ENCODE measurements around the gene CASKIN2. TPM values are rescaled to one million over a fixed set of nuclear protein-coding genes. Genes with fewer than 3 reads are reported as not detected.
A peak's percentile ranks its signal among the peaks of the same experiment; 100 is the strongest.

CASKIN2 gene
- total and polyA plus RNA-seq, 10 of the 15 experiments (the other 5 are each of a cell fraction or from before 2014, with no cell fraction given) = 0.02 to 2.7 (median 0.44) TPM; not detected in 1

DNA sequence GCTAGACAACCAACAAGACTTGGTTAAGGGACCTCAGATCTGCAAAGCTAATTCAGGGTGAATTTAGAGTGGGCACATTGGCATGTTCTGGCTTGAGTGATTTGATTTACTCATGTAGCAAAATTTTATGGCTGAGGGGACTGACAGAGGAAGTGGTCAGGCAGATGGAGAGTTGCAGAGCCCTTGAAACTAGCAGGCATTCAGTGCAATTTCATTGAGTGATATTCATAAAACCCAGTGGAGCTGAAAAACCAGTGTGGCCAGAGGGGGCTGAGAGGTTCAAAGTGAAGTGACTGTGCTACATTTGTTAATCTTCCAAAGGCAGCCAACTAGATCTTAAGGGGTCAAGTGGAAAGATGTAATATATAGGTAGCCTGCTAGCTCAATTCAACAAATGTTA lies 61.1 kb downstream of the CASKIN2 start (continued):
- TF ChIP-seq, protein P1, sequence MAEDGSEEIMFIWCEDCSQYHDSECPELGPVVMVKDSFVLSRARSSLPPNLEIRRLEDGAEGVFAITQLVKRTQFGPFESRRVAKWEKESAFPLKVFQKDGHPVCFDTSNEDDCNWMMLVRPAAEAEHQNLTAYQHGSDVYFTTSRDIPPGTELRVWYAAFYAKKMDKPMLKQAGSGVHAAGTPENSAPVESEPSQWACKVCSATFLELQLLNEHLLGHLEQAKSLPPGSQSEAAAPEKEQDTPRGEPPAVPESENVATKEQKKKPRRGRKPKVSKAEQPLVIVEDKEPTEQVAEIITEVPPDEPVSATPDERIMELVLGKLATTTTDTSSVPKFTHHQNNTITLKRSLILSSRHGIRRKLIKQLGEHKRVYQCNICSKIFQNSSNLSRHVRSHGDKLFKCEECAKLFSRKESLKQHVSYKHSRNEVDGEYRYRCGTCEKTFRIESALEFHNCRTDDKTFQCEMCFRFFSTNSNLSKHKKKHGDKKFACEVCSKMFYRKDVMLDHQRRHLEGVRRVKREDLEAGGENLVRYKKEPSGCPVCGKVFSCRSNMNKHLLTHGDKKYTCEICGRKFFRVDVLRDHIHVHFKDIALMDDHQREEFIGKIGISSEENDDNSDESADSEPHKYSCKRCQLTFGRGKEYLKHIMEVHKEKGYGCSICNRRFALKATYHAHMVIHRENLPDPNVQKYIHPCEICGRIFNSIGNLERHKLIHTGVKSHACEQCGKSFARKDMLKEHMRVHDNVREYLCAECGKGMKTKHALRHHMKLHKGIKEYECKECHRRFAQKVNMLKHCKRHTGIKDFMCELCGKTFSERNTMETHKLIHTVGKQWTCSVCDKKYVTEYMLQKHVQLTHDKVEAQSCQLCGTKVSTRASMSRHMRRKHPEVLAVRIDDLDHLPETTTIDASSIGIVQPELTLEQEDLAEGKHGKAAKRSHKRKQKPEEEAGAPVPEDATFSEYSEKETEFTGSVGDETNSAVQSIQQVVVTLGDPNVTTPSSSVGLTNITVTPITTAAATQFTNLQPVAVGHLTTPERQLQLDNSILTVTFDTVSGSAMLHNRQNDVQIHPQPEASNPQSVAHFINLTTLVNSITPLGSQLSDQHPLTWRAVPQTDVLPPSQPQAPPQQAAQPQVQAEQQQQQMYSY (CRISPR knock-in tag; IDR thresholded peaks at IDR 0.05) = no peak
- TF ChIP-seq SRF (IDR thresholded peaks at IDR 0.05; ENCODE audit: low read depth in 2 of 2, low read length in 2 of 2) = no peak
- no peak for TF ChIP-seq MYB (IDR thresholded peaks at IDR 0.05; ENCODE audit: borderline replicate concordance, low read depth, low read length)
- TF ChIP-seq EED (IDR thresholded peaks at IDR 0.05; ENCODE audit: low read depth) = no peak
- peak in 1 of 2 experiments; percentile 13; a peak in 1 of 4 replicates for TF ChIP-seq BHLHE40 (IDR thresholded peaks at IDR 0.05; ENCODE audit: borderline replicate concordance in 1 of 2, low read depth in 2 of 2, low read length in 1 of 2)
- no peak for TF ChIP-seq FOS (IDR thresholded peaks at IDR 0.05; ENCODE audit: borderline replicate concordance, extremely low read depth, insufficient read length)
- TF ChIP-seq, protein P2, sequence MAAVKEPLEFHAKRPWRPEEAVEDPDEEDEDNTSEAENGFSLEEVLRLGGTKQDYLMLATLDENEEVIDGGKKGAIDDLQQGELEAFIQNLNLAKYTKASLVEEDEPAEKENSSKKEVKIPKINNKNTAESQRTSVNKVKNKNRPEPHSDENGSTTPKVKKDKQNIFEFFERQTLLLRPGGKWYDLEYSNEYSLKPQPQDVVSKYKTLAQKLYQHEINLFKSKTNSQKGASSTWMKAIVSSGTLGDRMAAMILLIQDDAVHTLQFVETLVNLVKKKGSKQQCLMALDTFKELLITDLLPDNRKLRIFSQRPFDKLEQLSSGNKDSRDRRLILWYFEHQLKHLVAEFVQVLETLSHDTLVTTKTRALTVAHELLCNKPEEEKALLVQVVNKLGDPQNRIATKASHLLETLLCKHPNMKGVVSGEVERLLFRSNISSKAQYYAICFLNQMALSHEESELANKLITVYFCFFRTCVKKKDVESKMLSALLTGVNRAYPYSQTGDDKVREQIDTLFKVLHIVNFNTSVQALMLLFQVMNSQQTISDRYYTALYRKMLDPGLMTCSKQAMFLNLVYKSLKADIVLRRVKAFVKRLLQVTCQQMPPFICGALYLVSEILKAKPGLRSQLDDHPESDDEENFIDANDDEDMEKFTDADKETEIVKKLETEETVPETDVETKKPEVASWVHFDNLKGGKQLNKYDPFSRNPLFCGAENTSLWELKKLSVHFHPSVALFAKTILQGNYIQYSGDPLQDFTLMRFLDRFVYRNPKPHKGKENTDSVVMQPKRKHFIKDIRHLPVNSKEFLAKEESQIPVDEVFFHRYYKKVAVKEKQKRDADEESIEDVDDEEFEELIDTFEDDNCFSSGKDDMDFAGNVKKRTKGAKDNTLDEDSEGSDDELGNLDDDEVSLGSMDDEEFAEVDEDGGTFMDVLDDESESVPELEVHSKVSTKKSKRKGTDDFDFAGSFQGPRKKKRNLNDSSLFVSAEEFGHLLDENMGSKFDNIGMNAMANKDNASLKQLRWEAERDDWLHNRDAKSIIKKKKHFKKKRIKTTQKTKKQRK (IDR thresholded peaks at IDR 0.05; ENCODE audit: low read depth, low read length) = no peak
- peak; percentile 57; the same call in 1 of the 3 replicates for TF ChIP-seq POU2F2 (IDR thresholded peaks at IDR 0.05; ENCODE audit: borderline replicate concordance, low read depth, low read length)
- TF ChIP-seq BRCA1 (IDR thresholded peaks at IDR 0.05; ENCODE audit: low read depth, low read length) = no peak
- TF ChIP-seq POLR2AphosphoS5 (IDR thresholded peaks at IDR 0.05; ENCODE audit: low read length) = no peak
- no peak for TF ChIP-seq RAD51 (IDR thresholded peaks at IDR 0.05)
- TF ChIP-seq NR2C1 (IDR thresholded peaks at IDR 0.05) = no peak
- peak; percentile 68; the same call in 1 of the 2 replicates for TF ChIP-seq DPF2 (IDR thresholded peaks at IDR 0.05)
- TF ChIP-seq HCFC1 (IDR thresholded peaks at IDR 0.05; ENCODE audit: low read length) = no peak
- TF ChIP-seq, protein P3, sequence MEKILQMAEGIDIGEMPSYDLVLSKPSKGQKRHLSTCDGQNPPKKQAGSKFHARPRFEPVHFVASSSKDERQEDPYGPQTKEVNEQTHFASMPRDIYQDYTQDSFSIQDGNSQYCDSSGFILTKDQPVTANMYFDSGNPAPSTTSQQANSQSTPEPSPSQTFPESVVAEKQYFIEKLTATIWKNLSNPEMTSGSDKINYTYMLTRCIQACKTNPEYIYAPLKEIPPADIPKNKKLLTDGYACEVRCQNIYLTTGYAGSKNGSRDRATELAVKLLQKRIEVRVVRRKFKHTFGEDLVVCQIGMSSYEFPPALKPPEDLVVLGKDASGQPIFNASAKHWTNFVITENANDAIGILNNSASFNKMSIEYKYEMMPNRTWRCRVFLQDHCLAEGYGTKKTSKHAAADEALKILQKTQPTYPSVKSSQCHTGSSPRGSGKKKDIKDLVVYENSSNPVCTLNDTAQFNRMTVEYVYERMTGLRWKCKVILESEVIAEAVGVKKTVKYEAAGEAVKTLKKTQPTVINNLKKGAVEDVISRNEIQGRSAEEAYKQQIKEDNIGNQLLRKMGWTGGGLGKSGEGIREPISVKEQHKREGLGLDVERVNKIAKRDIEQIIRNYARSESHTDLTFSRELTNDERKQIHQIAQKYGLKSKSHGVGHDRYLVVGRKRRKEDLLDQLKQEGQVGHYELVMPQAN (conservative IDR thresholded peaks at IDR 0.05) = no peak
- TF ChIP-seq ETV6 (conservative IDR thresholded peaks at IDR 0.05 in 1 of 2, IDR thresholded peaks at IDR 0.05 in 1 of 2; ENCODE audit: borderline replicate concordance in 1 of 2, low read depth in 1 of 2) = no peak
- 0 out of 2 replicates have a peak, but pooled peaks have one; percentile 12 for TF ChIP-seq TCF12 (IDR thresholded peaks at IDR 0.05; ENCODE audit: low read depth, low read length)
- no peak for TF ChIP-seq KDM1A (IDR thresholded peaks at IDR 0.05; ENCODE audit: borderline replicate concordance)
- TF ChIP-seq ZNF24 (IDR thresholded peaks at IDR 0.05) = no peak
- no peak for TF ChIP-seq SMARCA5 (IDR thresholded peaks at IDR 0.05)
- peak; percentile 87 for TF ChIP-seq RUNX3 (IDR thresholded peaks at IDR 0.05; ENCODE audit: low read length)

Data from GM12878 (cell line).